Activated naive CD8-positive, alpha-beta T cell treated with anti-CD3 and anti-CD28 coated beads, Interleukin-2, amount 10 ng/mL, durations not matched to agents 7 days and 5 days (primary cell): ENCODE results near the gene PNKD. TPM values are rescaled to one million over a fixed set of nuclear protein-coding genes. Genes with fewer than 3 reads are reported as not detected.

ENCODE experiments used
- ATAC-seq: fragments of 150-1000 bp; cut with Tn5 transposase; one replicate; pipeline ENCODE4 v1.10.0; 2021; ENCODE audit warnings: low read depth, moderate library complexity
- POLR2A ChIA-PET: fragments of 350-600 bp; sonication (Branson Sonifier 250); formaldehyde crosslinking; loops from one replicate; lab custom pipeline; 2021; ENCODE audit warnings: antibody characterized with exemption; lab: Charles Lee
- DNase-seq: peaks from one replicate; pipeline ENCODE4 v3.0.0; 2021
- H3K27ac Mint-ChIP-seq: one replicate; pipeline ENCODE4 v1.8.0; 2022; ENCODE audit warnings: mild to moderate bottlenecking, mixed read lengths
- H3K27me3 Mint-ChIP-seq: one replicate; pipeline ENCODE4 v1.8.0; 2022; ENCODE audit warnings: mild to moderate bottlenecking, moderate library complexity, mixed read lengths
- H3K36me3 Mint-ChIP-seq: one replicate; pipeline ENCODE4 v1.8.0; 2021; ENCODE audit warnings: mild to moderate bottlenecking, mixed read lengths
- H3K4me1 Mint-ChIP-seq: one replicate; pipeline ENCODE4 v1.8.0; 2021; ENCODE audit warnings: mixed read lengths
- H3K4me3 Mint-ChIP-seq: one replicate; pipeline ENCODE4 v1.8.0; 2022; ENCODE audit warnings: mild to moderate bottlenecking, moderate library complexity, mixed read lengths
- H3K9me3 Mint-ChIP-seq: one replicate; pipeline ENCODE4 v1.8.0; 2021; ENCODE audit warnings: mixed read lengths
- total RNA-seq, 2 experiments: library from RNA; stranded (reverse); gene quantifications; one replicate each; pipeline ENCODE4 v1.2.3, GENCODE V29; 2021

PNKD gene
- total RNA-seq, 2 experiments from 2014 or later, result 33.9 to 36.3 TPM

DNA sequence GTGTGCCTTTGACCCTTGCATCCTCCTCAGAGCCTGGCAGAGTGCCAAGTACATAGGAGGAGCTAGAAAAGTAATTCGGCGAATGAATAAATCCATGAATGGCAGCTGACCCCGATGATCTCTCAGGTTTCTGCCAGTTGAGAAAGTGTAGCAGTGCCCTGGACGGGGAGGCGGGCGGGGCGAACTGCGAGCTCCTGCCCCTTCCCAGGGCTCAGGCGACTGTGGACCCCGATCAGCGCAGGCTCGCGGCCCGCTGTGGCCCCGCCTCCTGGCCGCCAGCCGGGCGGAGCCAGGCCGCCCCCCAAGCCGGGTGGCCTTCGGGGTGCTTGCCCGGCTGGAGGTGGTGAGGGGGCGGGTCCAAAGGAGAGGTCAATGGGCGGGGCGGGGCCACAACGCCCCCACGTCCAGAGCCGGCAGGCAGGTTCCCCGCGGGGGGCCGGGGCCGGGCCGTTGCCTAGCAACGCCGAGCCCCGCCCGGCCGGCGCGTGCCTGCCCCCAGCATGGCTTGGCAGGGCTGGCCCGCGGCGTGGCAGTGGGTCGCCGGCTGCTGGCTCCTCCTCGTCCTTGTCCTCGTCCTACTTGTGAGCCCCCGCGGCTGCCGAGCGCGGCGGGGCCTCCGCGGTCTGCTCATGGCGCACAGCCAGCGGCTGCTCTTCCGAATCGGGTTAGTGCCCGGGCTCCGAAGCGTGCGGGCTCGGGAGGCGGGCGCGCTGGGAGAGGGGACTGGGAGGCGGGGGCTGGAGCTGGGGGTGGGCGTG lies 52.6 kb downstream of the PNKD start:
- Mint-ChIP-seq H3K27ac (no peak overlapping the region), H3K4me3 (peak overlapping the region; percentile 79), H3K9me3 (no peaks in the 10 kb centered on the region), H3K27me3 (peaks cover 16% of the 10 kb centered on the region), H3K36me3 (peaks cover 2% of the 10 kb centered on the region), H3K4me1 (peaks cover 21% of the 10 kb centered on the region)
- POLR2A ChIA-PET, result no interaction called here
- ATAC-seq (peak; percentile 65), DNase-seq (peak; percentile 69)

DNA sequence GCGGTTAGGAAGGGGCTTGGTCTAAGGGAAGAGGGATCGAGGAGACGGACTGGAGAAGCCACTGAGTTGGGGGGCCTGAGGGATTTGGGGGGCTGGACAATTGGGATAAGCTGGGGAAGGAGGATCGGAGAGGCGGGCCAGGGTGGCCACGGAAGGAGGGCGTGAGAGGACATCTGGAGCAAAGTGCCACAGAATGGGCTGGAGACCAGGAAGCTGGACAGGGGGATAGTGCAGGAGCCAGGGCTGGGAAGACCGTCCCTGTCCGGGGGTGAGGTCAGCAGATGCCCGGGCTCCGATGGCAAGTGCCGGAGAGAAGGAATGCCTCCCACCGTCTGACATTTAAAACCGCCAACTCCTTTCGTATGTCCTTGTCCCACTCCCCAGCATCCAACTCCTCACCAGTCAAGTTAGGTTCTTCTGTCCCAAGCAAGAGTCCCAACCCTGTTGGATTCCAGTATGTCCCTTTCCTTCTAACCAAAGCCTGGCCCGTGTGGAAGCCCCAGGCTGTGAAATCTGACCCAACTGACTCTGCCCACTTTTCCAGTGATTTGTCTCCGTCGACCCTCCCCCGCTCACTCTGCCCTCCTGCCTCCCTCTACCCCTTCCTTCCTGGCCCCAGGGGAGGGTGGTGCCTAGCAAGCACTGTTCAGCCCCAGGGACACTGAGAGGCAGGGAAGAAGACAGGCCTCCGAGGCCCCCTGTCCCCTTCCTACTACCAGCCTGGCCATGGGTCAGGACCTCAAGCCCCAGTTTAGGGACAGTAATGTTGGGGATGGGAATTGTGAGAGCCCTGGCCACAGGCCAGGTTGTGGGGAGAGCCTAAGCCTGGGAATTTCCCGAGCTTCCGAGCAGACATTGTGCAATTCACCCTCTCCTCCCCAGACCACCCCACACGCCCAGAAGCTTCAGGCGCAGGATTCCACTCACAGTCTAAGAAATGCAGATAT lies 53.5 kb downstream of the PNKD start:
- POLR2A ChIA-PET, result no interaction called here
- ATAC-seq (no peak), DNase-seq (no peak)
- peak overlapping the region; percentile 40 for H3K27ac Mint-ChIP-seq
- no peaks in the 10 kb centered on the region for H3K9me3 Mint-ChIP-seq
- peak overlapping the region; percentile 79 for H3K4me3 Mint-ChIP-seq
- peaks cover 20% of the 10 kb centered on the region for H3K4me1 Mint-ChIP-seq
- H3K27me3 Mint-ChIP-seq, result peaks cover 16% of the 10 kb centered on the region
- no peaks in the 10 kb centered on the region for H3K36me3 Mint-ChIP-seq

DNA sequence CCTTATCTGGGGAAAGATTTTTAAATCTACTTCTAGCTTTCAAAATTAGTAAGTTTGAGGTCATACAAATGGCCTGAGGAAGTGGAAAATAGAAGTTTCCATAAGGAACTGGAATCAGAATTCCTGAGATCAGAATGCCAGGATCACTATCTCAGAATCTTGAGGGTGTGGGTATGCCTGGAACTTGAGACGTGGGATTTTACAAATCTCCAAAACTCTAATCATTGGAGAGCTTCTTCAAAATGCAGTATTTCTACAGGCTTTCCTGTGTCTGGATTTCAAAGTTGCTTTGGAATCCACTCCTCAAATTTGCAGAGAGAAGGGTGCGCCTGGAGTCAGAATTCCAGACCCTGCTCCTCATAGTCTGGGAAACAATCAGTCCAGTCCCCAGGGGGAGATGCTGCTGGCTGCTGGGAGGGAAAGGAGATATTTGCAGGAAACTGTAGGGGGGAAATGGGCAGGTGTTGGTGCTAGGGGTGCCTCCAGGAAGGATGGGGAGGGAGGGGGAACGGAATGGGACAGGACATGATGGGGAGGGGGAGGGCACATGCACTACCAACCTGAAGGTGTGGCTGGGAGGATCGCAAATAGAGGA lies 55.3 kb downstream of the PNKD start:
- Mint-ChIP-seq H3K9me3 (no peaks in the 10 kb centered on the region), H3K27me3 (peaks cover 16% of the 10 kb centered on the region), H3K4me3 (no peak overlapping the region), H3K27ac (no peak overlapping the region), H3K36me3 (no peaks in the 10 kb centered on the region), H3K4me1 (peaks cover 18% of the 10 kb centered on the region)
- no peak for DNase-seq
- no peak for ATAC-seq
- POLR2A ChIA-PET, result no interaction called here

DNA sequence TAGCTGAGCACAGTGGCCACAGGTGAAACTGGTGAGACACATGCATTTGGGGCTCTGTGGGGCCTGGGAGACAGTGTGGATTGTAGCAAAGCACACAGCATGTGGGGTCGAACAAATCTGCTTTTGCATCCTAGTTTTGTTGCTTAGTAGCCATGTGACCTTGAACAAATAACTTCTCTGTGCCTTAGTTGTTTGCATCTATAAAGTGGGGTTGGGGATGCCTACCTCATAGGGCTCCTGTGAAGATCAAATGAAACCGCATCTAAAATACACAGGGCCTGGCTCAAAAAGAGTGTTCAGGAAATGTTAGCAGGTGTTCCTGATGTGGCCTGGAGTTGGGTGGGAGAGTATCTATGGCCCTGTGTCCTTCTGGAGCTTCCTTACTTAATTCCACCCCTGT lies 56.0 kb downstream of the PNKD start:
- H3K27ac Mint-ChIP-seq, result no peak overlapping the region
- peaks cover 16% of the 10 kb centered on the region for H3K27me3 Mint-ChIP-seq
- ATAC-seq (no peak), DNase-seq (no peak)
- H3K9me3 Mint-ChIP-seq, result no peaks in the 10 kb centered on the region
- POLR2A ChIA-PET, result no interaction called here
- H3K36me3 Mint-ChIP-seq, result no peaks in the 10 kb centered on the region
- no peak overlapping the region for H3K4me3 Mint-ChIP-seq
- H3K4me1 Mint-ChIP-seq, result peaks cover 12% of the 10 kb centered on the region

DNA sequence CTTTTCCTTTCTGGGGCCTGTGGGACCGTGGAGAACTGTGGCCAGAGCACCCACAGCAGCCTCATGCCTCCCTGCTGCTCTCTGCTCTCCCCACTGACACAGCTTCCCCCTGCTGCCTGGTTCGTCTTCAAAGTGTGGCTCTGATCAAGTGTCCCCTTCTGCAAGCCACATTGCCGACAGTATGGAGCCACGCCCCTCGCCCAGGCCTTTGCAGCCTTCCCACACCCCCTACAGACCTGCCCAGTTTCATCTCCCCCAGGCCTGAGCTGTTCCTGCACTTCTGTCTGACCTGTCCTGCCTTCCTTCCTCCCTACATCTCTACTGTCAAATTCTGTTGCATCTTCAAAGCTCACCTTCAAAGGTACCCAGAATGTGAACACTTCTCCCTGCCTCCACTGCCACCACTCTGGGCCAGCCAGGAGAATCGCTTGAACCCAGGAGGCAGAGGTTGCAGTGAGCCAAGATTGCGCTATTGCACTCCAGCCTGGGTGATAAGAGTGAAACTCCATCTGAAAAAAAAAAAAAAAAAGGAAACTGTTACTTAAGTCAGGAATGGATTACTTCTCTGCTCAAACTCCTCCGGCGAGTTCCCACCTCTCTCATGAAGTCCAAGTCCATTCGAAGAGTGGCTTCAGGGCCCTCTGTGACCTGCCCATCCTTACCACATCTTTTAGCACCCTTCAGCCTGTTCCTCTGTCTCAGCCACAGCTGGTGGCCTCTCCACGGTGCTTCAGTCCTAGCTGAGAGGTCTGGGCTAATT lies 57.3 kb downstream of the PNKD start:
- Mint-ChIP-seq H3K4me3 (no peak overlapping the region), H3K27ac (no peak overlapping the region), H3K27me3 (peaks cover 16% of the 10 kb centered on the region), H3K36me3 (no peaks in the 10 kb centered on the region), H3K4me1 (peaks cover 7% of the 10 kb centered on the region), H3K9me3 (no peaks in the 10 kb centered on the region)
- POLR2A ChIA-PET, result interaction anchor here (0.6 kb wide), 1 partner anchor 132 kb away, joined by 3 read pairs; no protein-coding TSS in a partner anchor
- ATAC-seq (no peak), DNase-seq (no peak)

- H3K4me1 Mint-ChIP-seq, result peaks cover 10% of the 10 kb centered on the region
- H3K4me3 Mint-ChIP-seq, result no peak overlapping the region
- peaks cover 16% of the 10 kb centered on the region for H3K27me3 Mint-ChIP-seq
- no peak overlapping the region for H3K27ac Mint-ChIP-seq
- POLR2A ChIA-PET, result no interaction called here
- H3K36me3 Mint-ChIP-seq, result no peaks in the 10 kb centered on the region
- ATAC-seq, result no peak
- DNase-seq, result no peak
- no peaks in the 10 kb centered on the region for H3K9me3 Mint-ChIP-seq
Observed at GRCh38 chr2:218328294-218328693, 58.0 kb downstream of the PNKD start.

DNA sequence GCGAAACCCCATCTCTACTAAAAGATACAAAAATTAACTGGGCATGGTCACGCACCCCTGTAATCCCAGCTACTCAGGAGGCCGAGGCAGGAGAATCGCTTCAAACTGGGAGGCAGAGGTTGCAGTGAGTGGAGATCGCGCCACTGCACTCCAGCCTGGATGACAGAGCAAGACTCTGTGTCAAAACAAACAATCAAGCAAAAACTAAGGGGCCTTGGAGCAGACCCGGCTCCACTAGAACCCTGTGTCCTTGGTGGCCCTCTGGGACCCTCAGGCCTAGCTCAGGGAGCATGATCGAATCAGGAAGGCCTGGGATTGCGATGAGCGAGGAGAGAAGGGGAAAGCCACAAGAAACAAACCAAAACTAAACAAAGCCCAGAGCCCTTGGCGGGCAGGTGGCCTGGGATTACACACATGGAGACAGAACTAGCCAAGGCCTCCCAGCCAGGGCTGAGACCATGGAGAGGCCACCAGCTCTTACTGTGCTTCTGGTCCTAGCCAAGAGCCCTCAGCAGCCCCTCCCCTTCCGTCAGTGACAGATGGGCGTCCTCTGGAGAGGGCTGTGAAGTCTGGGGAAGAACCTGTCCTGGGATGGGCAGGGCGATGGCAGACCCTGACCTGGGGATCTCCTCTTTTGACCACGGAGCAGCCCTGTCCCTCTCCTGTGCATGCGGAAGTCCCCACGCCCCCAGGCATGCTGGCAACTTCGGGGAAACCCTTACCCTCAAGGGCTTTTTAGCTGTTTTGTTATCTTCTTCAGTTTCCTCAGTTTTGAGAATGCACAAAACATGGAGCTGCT lies 58.9 kb downstream of the PNKD start:
- H3K9me3 Mint-ChIP-seq, result no peaks in the 10 kb centered on the region
- H3K27me3 Mint-ChIP-seq, result peaks cover 7% of the 10 kb centered on the region
- no peaks in the 10 kb centered on the region for H3K36me3 Mint-ChIP-seq
- POLR2A ChIA-PET, result no interaction called here
- no peak overlapping the region for H3K4me3 Mint-ChIP-seq
- DNase-seq (no peak), ATAC-seq (no peak)
- H3K27ac Mint-ChIP-seq, result no peak overlapping the region
- H3K4me1 Mint-ChIP-seq, result peaks cover 3% of the 10 kb centered on the region

DNA sequence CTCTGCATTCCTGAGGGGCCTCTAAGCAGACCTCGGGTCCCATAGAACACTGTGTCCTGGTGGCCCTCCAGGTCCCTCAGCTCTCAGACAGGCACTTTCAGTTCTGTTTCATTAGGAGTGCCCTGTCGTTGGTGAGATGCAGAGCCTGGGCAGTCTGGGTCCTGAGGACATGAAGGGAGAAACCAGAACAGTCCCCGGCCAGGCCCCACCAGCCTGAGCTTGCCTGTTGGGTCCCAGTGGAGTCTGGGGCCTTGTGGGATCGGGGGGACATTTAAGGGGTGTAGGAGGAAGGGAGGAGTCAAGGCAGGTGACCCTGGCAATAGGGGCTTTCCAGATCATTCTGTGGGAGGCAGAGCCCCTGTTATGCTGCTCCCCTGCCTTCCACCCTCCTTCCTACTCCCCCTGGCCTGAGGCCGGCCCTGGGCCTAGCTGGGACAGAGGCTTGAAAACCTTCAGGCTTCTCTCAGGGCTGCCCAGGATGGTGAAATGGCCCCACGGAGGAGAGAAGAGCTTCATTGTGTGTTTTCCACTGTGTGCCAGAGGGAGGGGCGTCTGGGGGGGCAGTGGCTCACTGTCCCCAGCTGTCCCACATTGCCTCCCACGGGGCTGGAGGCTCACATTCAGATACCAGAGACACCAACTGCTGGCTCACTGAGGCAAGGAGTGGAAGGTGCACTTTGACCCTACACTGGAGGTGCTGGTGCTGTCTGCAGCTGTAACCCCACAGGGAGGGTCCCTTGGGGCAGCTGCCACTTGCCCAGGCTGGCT lies 59.7 kb downstream of the PNKD start:
- POLR2A ChIA-PET, result no interaction called here
- ATAC-seq (no peak), DNase-seq (no peak)
- Mint-ChIP-seq H3K4me1 (peaks cover 3% of the 10 kb centered on the region), H3K9me3 (no peaks in the 10 kb centered on the region), H3K36me3 (no peaks in the 10 kb centered on the region), H3K27me3 (peaks cover 3% of the 10 kb centered on the region), H3K4me3 (no peak overlapping the region), H3K27ac (no peak overlapping the region)

DNA sequence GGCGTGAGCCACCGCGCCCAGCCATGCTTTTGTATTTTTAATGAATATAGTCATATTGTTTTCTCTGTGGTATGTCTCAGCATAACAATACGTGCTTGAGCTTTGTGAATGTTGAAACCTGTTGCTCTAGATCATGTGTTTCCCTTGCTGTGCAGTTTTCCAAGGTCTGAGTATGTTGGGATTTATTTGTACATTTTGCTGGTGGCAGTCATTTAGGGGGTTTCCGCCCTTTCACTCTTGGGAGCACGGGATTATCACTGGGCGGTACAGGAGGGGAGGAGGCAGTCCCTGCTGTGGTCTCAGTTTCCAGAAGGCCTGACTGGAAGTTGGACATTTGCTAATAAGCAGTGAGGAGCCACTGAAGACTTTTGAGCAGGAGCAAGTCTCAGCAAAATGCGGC lies 61.4 kb downstream of the PNKD start:
- peaks cover 3% of the 10 kb centered on the region for H3K4me1 Mint-ChIP-seq
- no peak for ATAC-seq
- no peak overlapping the region for H3K4me3 Mint-ChIP-seq
- POLR2A ChIA-PET, result no interaction called here
- DNase-seq, result no peak
- no peaks in the 10 kb centered on the region for H3K36me3 Mint-ChIP-seq
- no peaks in the 10 kb centered on the region for H3K9me3 Mint-ChIP-seq
- H3K27me3 Mint-ChIP-seq, result peaks cover 3% of the 10 kb centered on the region
- H3K27ac Mint-ChIP-seq, result no peak overlapping the region

GRCh38 chr2:218332288-218332687 lies 62.0 kb downstream of the PNKD start:
- Mint-ChIP-seq H3K9me3 (no peaks in the 10 kb centered on the region), H3K36me3 (no peaks in the 10 kb centered on the region), H3K27me3 (peaks cover 3% of the 10 kb centered on the region), H3K4me1 (peaks cover 3% of the 10 kb centered on the region), H3K27ac (no peak overlapping the region), H3K4me3 (no peak overlapping the region)
- ATAC-seq, result no peak
- no peak for DNase-seq
- POLR2A ChIA-PET, result no interaction called here

DNA sequence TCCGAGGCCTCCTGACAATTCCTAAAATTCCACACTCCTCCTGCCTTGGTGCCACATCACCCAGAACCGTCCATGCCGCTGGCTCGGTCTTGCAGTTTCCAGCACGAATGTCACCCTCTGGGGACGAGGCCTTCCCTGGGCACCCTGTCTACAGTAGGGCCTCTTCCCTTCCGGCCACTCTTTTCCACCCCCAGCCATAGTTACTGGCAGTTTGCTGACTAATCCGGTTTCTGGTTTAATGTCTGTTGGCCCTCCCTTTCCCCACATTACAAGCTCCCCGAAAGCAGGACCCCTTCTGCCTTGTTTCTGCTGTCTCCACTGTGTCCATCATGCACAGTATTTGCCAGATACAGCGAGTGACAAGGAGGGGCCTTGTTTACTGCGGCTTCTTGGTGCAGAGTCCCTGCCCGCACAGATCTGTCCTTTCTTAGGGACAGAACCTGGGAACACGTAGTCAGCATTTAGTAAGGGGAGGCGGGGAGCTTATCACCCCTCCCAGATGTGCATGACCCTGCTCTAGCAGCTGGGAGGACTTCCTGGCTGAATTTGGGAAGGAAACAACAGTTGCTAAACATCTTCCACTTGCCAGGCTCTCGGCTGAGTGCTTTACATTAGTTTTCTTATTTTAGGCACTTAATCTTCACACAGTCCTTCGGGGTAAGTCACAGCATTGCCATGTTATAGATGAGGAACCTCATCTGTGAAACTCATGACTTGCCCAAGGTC lies 62.8 kb downstream of the PNKD start:
- H3K4me3 Mint-ChIP-seq, result no peak overlapping the region
- peaks cover 3% of the 10 kb centered on the region for H3K4me1 Mint-ChIP-seq
- no peaks in the 10 kb centered on the region for H3K9me3 Mint-ChIP-seq
- DNase-seq (no peak), ATAC-seq (no peak)
- no peaks in the 10 kb centered on the region for H3K27me3 Mint-ChIP-seq
- H3K27ac Mint-ChIP-seq, result no peak overlapping the region
- H3K36me3 Mint-ChIP-seq, result no peaks in the 10 kb centered on the region
- POLR2A ChIA-PET, result no interaction called here
